Measurements from ENCODE around the gene TIAM2. TPM values are rescaled to one million over a fixed set of nuclear protein-coding genes. Genes with fewer than 3 reads are reported as not detected.
"Not testable (repeated sequence)": the region's sequence is repeated elsewhere in the genome, so short reads cannot be mapped to it uniquely, and the experiment has no call there.

The TIAM2 gene
- total and polyA plus RNA-seq, 7 donors = 3.4 to 20.3 (median 10.0) TPM

DNA sequence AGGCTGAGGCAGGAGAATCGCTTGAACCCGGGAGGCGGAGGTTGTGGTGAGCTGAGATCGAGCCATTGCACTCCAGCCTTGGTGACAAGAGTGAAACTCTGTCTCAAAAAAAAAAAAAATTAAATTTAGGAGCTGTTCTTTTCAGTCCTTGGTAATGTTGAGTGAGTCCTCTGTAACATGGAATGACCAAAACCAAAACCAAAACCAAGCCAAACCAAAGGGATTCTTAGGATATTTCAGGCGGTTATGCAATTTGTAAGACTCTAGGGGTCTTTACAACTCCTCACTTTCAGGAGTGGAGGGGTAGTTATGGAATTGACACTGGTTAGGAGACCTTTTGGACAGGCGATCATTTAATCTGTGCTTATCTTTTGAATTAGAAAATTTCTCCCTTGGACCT, 15.8 kb downstream of the TIAM2 start:
- no peak overlapping the region for H3K27ac ChIP-seq
- TF ChIP-seq, protein P1, sequence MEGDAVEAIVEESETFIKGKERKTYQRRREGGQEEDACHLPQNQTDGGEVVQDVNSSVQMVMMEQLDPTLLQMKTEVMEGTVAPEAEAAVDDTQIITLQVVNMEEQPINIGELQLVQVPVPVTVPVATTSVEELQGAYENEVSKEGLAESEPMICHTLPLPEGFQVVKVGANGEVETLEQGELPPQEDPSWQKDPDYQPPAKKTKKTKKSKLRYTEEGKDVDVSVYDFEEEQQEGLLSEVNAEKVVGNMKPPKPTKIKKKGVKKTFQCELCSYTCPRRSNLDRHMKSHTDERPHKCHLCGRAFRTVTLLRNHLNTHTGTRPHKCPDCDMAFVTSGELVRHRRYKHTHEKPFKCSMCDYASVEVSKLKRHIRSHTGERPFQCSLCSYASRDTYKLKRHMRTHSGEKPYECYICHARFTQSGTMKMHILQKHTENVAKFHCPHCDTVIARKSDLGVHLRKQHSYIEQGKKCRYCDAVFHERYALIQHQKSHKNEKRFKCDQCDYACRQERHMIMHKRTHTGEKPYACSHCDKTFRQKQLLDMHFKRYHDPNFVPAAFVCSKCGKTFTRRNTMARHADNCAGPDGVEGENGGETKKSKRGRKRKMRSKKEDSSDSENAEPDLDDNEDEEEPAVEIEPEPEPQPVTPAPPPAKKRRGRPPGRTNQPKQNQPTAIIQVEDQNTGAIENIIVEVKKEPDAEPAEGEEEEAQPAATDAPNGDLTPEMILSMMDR (IDR thresholded peaks at IDR 0.05) = no peak
- WGBS, 3 donors = 85 to 94% (median 86%) methylated on average over 6 of the region's 6 CpGs
- no peaks in the 10 kb centered on the region for H3K4me1 ChIP-seq
- DNase-seq (no peak), ATAC-seq (no peak)
- no peaks in the 10 kb centered on the region for H3K36me3 ChIP-seq (ENCODE audit: insufficient read depth in 1 of 2, low read depth in 1 of 2)
- H3K4me3 ChIP-seq = no peak overlapping the region
- intact Hi-C loops (cut with DNase I) = no loop called here
- H3K9me3 ChIP-seq = no peaks in the 10 kb centered on the region
- H3K27me3 ChIP-seq (ENCODE audit: insufficient read depth in 3 of 3, low read length in 2 of 3) = no peaks in the 10 kb centered on the region

- H3K36me3 ChIP-seq (ENCODE audit: insufficient read depth in 1 of 2, low read depth in 1 of 2) = no peaks in the 10 kb centered on the region
- WGBS, 3 donors = 82 to 87% (median 86%) methylated on average over 5 of the region's 5 CpGs
- ATAC-seq (no peak), DNase-seq (no peak)
- intact Hi-C loops (cut with DNase I) = no loop called here
- H3K4me3 ChIP-seq = no peak overlapping the region
- TF ChIP-seq, protein P1 (IDR thresholded peaks at IDR 0.05) = no peak
- H3K27ac ChIP-seq = no peak overlapping the region
- H3K9me3 ChIP-seq = no peaks in the 10 kb centered on the region
- no peaks in the 10 kb centered on the region for H3K4me1 ChIP-seq
- H3K27me3 ChIP-seq (ENCODE audit: insufficient read depth in 3 of 3, low read length in 2 of 3) = no peaks in the 10 kb centered on the region
These were observed 16.7 kb downstream of the TIAM2 start for GRCh38 chr6:155011809-155012291.

DNA sequence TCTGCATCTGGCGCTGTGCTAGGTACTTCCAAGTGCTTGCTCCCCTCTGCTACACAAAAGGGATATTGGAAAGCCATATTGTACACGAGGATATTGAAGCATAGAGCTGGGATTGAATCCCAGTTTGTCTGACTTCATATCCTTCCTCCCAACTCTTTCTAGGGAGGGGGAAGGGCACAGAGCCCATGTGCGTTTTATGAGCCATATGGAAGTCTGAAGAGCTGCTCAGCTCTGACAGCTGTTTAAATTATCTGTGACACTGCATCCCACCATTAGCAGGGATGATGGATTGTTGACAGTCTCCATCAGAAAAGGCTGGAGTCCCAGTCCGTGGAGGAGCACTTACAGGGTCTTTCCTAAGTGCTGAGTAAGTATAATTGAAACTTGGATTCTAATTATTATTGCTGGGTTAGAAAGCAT, 18.4 kb downstream of the TIAM2 start:
- H3K36me3 ChIP-seq (ENCODE audit: insufficient read depth in 1 of 2, low read depth in 1 of 2) = no peaks in the 10 kb centered on the region
- DNase-seq (no peak), ATAC-seq (no peak)
- intact Hi-C loops (cut with DNase I) = no loop called here
- TF ChIP-seq, protein P1 (IDR thresholded peaks at IDR 0.05) = no peak
- no peak overlapping the region for H3K27ac ChIP-seq
- no peak overlapping the region for H3K4me3 ChIP-seq
- no peaks in the 10 kb centered on the region for H3K27me3 ChIP-seq (ENCODE audit: insufficient read depth in 3 of 3, low read length in 2 of 3)
- 47 to 49% (median 49%) methylated on average over 4 of the region's 4 CpGs for WGBS, 3 donors
- no peaks in the 10 kb centered on the region for H3K4me1 ChIP-seq
- H3K9me3 ChIP-seq = no peaks in the 10 kb centered on the region

GRCh38 chr6:155014137-155014536, 19.0 kb downstream of the TIAM2 start:
- H3K27ac ChIP-seq = no peak overlapping the region
- DNase-seq (no peak), ATAC-seq (no peak)
- intact Hi-C loops (cut with DNase I) = no loop called here
- no peak overlapping the region for H3K4me3 ChIP-seq
- TF ChIP-seq, protein P1 (IDR thresholded peaks at IDR 0.05) = no peak
- H3K36me3 ChIP-seq (ENCODE audit: insufficient read depth in 1 of 2, low read depth in 1 of 2) = no peaks in the 10 kb centered on the region
- H3K4me1 ChIP-seq = no peaks in the 10 kb centered on the region
- H3K9me3 ChIP-seq = no peaks in the 10 kb centered on the region
- WGBS, 3 donors = 91 to 96% (median 94%) methylated on average over 1 of the region's 1 CpG
- no peaks in the 10 kb centered on the region for H3K27me3 ChIP-seq (ENCODE audit: insufficient read depth in 3 of 3, low read length in 2 of 3)

DNA sequence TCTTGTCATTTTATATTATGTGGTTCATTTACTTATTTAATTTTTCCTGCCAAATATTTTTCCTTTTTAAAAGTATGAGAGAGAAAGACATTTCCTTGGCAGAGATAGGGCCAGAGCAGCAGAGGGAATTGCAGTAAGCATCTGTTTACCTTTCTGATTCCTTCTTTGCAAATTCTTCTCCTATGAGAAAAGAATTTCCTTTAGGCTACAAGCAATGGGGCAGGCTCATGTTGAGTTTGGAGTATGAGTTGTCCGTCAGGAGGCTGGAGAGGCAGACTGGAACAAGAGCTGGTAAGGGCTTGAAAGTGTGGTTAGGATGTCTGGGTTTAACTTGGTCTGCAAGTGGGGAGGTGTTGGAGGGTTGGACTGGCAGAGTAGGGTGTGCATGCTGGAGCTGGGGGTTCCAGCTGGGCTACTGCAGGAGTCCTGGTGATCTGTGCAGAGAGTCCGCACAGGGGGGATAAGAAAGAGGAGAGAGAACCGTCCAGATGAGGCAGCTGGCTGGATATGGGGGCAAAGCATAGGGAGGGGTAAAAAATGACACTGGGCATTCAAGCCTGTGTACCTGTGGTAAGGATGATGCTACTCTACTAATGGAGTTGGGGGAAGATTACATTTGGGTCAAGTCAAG, 19.7 kb downstream of the TIAM2 start:
- WGBS, 3 donors = 85 to 91% (median 88%) methylated on average over 3 of the region's 3 CpGs
- intact Hi-C loops (cut with DNase I) = no loop called here
- Histone ChIP-seq H3K27ac (no peak overlapping the region), H3K9me3 (no peaks in the 10 kb centered on the region), H3K36me3 (ENCODE audit: insufficient read depth in 1 of 2, low read depth in 1 of 2) (no peaks in the 10 kb centered on the region), H3K4me3 (no peak overlapping the region), H3K4me1 (no peaks in the 10 kb centered on the region), H3K27me3 (ENCODE audit: insufficient read depth in 3 of 3, low read length in 2 of 3) (no peaks in the 10 kb centered on the region)
- TF ChIP-seq, protein P1 (IDR thresholded peaks at IDR 0.05) = no peak
- DNase-seq = no peak
- no peak for ATAC-seq

DNA sequence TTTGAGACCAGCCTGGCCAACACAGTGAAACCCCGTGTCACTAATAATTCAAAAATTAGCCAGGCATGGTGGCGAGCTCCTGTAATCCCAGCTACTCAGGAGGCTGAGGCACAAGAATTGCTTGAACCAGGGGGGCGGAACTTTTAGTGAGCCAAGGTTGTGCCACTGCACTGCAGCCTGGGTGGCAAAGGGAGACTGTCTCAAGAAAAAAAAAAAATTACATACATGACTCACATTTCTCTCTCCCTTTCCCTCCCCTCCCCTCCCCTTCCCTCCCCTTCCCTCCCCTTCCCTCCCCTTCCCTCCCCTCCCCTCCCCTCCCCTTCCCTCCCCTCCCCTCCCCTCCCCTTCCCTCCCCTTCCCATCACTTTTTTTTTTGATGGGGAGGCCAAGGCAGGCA, 23.3 kb downstream of the TIAM2 start:
- DNase-seq; H3K27ac ChIP-seq; intact Hi-C loops (cut with DNase I); H3K9me3 ChIP-seq; ATAC-seq; H3K27me3 ChIP-seq (ENCODE audit: insufficient read depth in 3 of 3, low read length in 2 of 3); H3K4me1 ChIP-seq; H3K4me3 ChIP-seq; H3K36me3 ChIP-seq (ENCODE audit: insufficient read depth in 1 of 2, low read depth in 1 of 2): not testable (repeated sequence)
- WGBS, 3 donors = 89 to 93% (median 89%) methylated on average over 3 of the region's 3 CpGs
